DND-41 (cell line): ENCODE results near the gene RPRM.

Experiments used
- EZH2 ChIP-seq: IDR thresholded peaks from 3 replicates; pipeline ENCODE4 v1.6.1; 2012; ENCODE audit warnings: borderline replicate concordance, low read depth, mild to moderate bottlenecking, moderate library complexity, low read length, inconsistent platforms; ENCODE audit not compliant: severe bottlenecking
- TF ChIP-seq, protein P1 (sequence below): IDR thresholded peaks from 2 replicates; pipeline ENCODE4 v1.5.1; 2012; ENCODE audit warnings: borderline replicate concordance, low read length, moderate library complexity, mild to moderate bottlenecking; ENCODE audit not compliant: poor library complexity, severe bottlenecking; ENCODE audit errors: extremely low read depth

- TF ChIP-seq, protein P1, sequence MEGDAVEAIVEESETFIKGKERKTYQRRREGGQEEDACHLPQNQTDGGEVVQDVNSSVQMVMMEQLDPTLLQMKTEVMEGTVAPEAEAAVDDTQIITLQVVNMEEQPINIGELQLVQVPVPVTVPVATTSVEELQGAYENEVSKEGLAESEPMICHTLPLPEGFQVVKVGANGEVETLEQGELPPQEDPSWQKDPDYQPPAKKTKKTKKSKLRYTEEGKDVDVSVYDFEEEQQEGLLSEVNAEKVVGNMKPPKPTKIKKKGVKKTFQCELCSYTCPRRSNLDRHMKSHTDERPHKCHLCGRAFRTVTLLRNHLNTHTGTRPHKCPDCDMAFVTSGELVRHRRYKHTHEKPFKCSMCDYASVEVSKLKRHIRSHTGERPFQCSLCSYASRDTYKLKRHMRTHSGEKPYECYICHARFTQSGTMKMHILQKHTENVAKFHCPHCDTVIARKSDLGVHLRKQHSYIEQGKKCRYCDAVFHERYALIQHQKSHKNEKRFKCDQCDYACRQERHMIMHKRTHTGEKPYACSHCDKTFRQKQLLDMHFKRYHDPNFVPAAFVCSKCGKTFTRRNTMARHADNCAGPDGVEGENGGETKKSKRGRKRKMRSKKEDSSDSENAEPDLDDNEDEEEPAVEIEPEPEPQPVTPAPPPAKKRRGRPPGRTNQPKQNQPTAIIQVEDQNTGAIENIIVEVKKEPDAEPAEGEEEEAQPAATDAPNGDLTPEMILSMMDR, result no peak
- TF ChIP-seq EZH2, result no peak
Observed at GRCh38 chr2:153433403-153433802, 45.2 kb downstream of the RPRM start.
